Mucosa of stomach (tissue), 1 donor: ENCODE results near the gene FGFR2.

Source experiments
- H3K27me3 ChIP-seq: one replicate; pipeline ENCODE4 v1.7.0; 2013; ENCODE audit warnings: mild to moderate bottlenecking, low read length; ENCODE audit not compliant: control insufficient read depth, insufficient read depth
- H3K36me3 ChIP-seq: one replicate; pipeline ENCODE4 v1.7.0; 2013; ENCODE audit warnings: low read length; ENCODE audit not compliant: control insufficient read depth, insufficient read depth
- H3K4me1 ChIP-seq: one replicate; pipeline ENCODE4 v1.7.0; 2013; ENCODE audit warnings: mild to moderate bottlenecking, low read length; ENCODE audit not compliant: control insufficient read depth, insufficient read depth
- H3K4me3 ChIP-seq: one replicate; pipeline ENCODE4 v1.7.0; 2013; ENCODE audit warnings: low read length
- H3K9ac ChIP-seq: one replicate; pipeline ENCODE4 v1.7.0; 2013; ENCODE audit warnings: mild to moderate bottlenecking, low read length, moderate library complexity
- H3K9me3 ChIP-seq: one replicate; pipeline ENCODE4 v1.7.0; 2013; ENCODE audit warnings: mild to moderate bottlenecking, low read length, moderate library complexity; ENCODE audit not compliant: control insufficient read depth
- donor health status: Pancreatic carcinoma.

Gene FGFR2

DNA sequence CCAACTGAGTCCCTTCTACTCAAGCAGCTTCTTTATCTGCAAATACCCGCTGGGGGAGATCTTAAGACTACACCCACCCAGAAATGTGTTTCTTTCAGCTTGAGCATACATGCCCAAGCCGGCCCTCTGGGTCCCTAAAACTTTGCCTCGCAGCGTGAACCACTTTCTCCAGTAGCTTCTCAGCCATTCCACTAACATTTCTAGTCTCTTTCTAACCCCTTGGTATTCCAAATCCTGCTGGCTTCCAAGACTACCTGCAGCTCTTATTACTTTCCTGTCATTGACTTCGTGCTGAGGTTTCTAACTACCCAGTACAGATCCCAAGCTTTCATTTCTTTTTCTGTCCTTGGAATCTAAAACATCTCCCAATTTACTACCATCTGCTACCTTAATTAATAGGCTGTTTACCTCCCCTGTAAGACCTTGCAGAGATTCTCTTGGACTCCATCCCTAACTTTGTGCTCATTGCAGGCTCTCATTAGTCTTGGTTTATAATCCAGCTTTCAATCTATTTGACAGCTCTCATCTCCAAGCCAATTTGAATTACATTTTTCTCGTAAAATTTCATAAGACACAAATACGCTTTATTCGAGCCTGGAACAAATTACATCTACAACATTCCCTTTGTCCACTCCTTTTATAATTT, 153.6 kb downstream of the FGFR2 start:
- peaks cover 21% of the 10 kb centered on the region for H3K4me1 ChIP-seq
- H3K36me3 ChIP-seq: no peaks in the 10 kb centered on the region
- no peak overlapping the region for H3K4me3 ChIP-seq
- no peak overlapping the region for H3K9ac ChIP-seq
- no peaks in the 10 kb centered on the region for H3K27me3 ChIP-seq
- H3K9me3 ChIP-seq: no peaks in the 10 kb centered on the region

DNA sequence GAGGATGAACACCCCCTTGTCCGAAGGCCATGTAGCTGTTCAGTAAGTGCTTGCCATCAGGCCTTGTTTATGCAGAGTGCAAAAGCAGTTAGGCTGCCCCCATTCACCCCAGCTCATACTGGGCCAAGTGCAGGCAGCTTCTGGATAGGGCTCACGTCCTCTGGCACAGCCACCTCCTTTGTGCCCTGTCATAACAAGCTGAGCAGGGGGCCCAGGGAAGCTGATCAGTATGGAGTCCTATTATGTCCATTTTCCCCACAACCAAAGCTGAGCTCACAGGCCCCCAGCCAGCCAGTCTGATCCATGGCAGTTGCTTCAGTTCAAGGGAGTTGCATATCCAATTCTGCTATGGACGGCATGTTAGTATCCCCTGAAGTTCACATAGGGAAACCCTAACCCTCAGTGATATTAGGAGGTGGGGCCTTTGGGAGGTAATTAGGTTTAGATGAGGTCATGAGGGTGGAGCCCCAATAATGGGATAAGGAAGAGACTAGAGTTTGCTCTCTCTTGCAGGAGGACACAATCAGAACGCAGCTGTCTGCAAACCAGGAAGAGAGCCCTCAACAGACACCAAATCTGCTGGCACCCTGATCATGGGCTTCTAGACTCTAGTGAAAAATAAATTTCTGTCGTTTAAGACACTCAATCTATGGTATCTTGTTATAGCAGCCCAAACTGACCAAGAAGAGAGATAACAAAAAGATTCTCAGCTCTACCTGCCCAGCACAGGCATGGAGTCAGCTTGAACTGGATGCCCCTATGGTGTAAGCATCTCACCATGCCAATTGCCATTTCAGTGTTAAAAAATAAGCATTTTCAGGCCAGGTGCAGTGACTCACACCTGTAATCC, 155.9 kb downstream of the FGFR2 start:
- H3K4me1 ChIP-seq: peaks cover 18% of the 10 kb centered on the region
- no peak overlapping the region for H3K9ac ChIP-seq
- H3K4me3 ChIP-seq: no peak overlapping the region
- H3K27me3 ChIP-seq: no peaks in the 10 kb centered on the region
- H3K36me3 ChIP-seq: no peaks in the 10 kb centered on the region
- no peaks in the 10 kb centered on the region for H3K9me3 ChIP-seq

DNA sequence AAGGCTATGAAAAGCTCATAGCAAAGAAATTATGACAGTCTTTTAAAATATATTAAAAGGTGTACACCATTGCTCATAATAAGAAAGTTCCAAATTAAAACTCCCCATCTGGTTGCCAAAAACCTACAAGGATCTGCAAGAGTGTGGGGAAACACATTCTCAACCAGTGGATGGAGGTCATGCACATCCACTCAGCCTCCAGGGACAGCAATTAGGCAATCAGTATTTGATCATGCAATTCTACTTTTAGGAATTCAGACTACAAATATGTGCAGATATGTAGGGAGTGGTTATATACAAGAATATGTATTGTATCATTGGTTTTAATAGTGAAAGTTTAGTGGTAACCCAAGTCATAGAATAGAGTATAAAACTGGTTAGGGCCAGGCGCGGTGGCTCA, 157.8 kb downstream of the FGFR2 start:
- Histone ChIP-seq H3K9ac (no peak overlapping the region), H3K9me3 (no peaks in the 10 kb centered on the region), H3K27me3 (no peaks in the 10 kb centered on the region), H3K4me1 (peaks cover 27% of the 10 kb centered on the region), H3K4me3 (no peak overlapping the region), H3K36me3 (no peaks in the 10 kb centered on the region)

GRCh38 chr10:121438333-121438732, 159.9 kb downstream of the FGFR2 start:
- no peak overlapping the region for H3K9ac ChIP-seq
- H3K4me3 ChIP-seq: no peak overlapping the region
- no peaks in the 10 kb centered on the region for H3K36me3 ChIP-seq
- H3K4me1 ChIP-seq: peaks cover 27% of the 10 kb centered on the region
- H3K9me3 ChIP-seq: no peaks in the 10 kb centered on the region
- no peaks in the 10 kb centered on the region for H3K27me3 ChIP-seq

DNA sequence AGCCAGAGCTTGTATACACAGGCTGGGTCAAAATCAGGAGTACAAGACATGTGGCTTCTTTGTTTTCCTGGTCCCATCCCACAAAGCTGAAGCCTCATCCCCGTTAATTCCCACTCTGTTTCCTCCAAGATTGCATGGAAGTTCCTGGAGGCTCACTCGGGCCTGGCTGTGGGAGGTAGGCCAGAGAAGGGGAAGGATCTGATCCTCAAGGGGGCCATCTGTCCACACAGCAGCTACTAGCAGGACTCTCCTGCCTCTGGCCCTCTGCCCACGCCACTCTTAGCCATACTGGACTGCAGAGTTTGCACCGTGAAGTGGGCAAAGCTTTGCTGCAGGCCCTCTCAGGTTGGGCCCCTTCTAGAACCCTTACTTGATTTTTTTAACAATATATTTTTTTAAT, 160.6 kb downstream of the FGFR2 start:
- H3K36me3 ChIP-seq: no peaks in the 10 kb centered on the region
- H3K27me3 ChIP-seq: no peaks in the 10 kb centered on the region
- H3K9me3 ChIP-seq: no peaks in the 10 kb centered on the region
- H3K4me1 ChIP-seq: peaks cover 24% of the 10 kb centered on the region
- H3K4me3 ChIP-seq: no peak overlapping the region
- H3K9ac ChIP-seq: no peak overlapping the region

- Histone ChIP-seq H3K27me3 (no peaks in the 10 kb centered on the region), H3K4me3 (no peak overlapping the region), H3K9ac (no peak overlapping the region), H3K9me3 (no peaks in the 10 kb centered on the region), H3K36me3 (no peaks in the 10 kb centered on the region), H3K4me1 (peaks cover 18% of the 10 kb centered on the region)
Measured at GRCh38 chr10:121436630-121437341, 161.5 kb downstream of the FGFR2 start.

GRCh38 chr10:121436281-121436629, 162.0 kb downstream of the FGFR2 start:
- Histone ChIP-seq H3K9ac (no peak overlapping the region), H3K36me3 (no peaks in the 10 kb centered on the region), H3K4me1 (peaks cover 18% of the 10 kb centered on the region), H3K27me3 (no peaks in the 10 kb centered on the region), H3K9me3 (no peaks in the 10 kb centered on the region), H3K4me3 (no peak overlapping the region)

GRCh38 chr10:121435099-121435875, 163.0 kb downstream of the FGFR2 start:
- Histone ChIP-seq H3K36me3 (no peaks in the 10 kb centered on the region), H3K27me3 (no peaks in the 10 kb centered on the region), H3K9me3 (no peaks in the 10 kb centered on the region), H3K4me3 (no peak overlapping the region), H3K9ac (no peak overlapping the region), H3K4me1 (peaks cover 18% of the 10 kb centered on the region)

DNA sequence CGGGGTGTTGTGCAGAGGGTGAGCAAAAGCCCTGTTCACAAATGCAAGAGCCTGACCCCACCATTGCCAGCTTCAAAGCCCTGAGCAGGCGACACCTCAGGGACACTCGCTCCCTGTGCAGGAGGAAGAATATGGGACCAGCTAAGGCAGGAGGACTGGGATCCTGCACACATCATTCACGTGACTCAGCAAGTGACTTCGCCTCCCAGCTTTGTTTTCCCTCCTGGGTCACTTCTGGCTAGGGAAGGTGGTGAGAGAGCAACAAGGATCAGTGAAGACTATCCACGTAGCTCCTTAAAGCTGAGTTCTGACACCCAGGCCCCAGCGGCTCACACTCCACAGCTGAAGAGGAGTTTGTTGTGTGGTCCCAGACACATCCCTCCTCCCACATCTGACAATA, 164.3 kb downstream of the FGFR2 start:
- Histone ChIP-seq H3K9me3 (no peaks in the 10 kb centered on the region), H3K4me3 (no peak overlapping the region), H3K9ac (no peak overlapping the region), H3K4me1 (peaks cover 18% of the 10 kb centered on the region), H3K27me3 (no peaks in the 10 kb centered on the region), H3K36me3 (no peaks in the 10 kb centered on the region)

GRCh38 chr10:121428867-121429266, 169.4 kb downstream of the FGFR2 start:
- H3K36me3 ChIP-seq: no peaks in the 10 kb centered on the region
- H3K4me1 ChIP-seq: no peaks in the 10 kb centered on the region
- no peaks in the 10 kb centered on the region for H3K9me3 ChIP-seq
- no peaks in the 10 kb centered on the region for H3K27me3 ChIP-seq
- no peak overlapping the region for H3K9ac ChIP-seq
- H3K4me3 ChIP-seq: no peak overlapping the region
